ENCODE data around the gene CACNA1C. TPM values are rescaled to one million over a fixed set of nuclear protein-coding genes. Genes with fewer than 3 reads are reported as not detected.
A peak's percentile ranks its signal among the peaks of the same experiment; 100 is the strongest.

Gene CACNA1C
- total RNA-seq, 4 donors from 2014 or later: 9.7 to 42.1 (median 18.1) TPM

GRCh38 chr12:2593045-2593444 is 540.3 kb downstream of the CACNA1C start:
- no peaks in the 10 kb centered on the region for H3K4me1 ChIP-seq
- DNase-seq: peak in 1 of 3 donors; percentile 6
- H3K36me3 ChIP-seq: no peaks in the 10 kb centered on the region
- H3K4me3 ChIP-seq: no peak overlapping the region
- no peaks in the 10 kb centered on the region for H3K27me3 ChIP-seq
- H3K9me3 ChIP-seq: no peaks in the 10 kb centered on the region
- TF ChIP-seq POLR2A (IDR thresholded peaks at IDR 0.05) (no peak), CTCF (IDR thresholded peaks at IDR 0.05) (no peak)
- no peak overlapping the region for H3K27ac ChIP-seq

- no peaks in the 10 kb centered on the region for H3K27me3 ChIP-seq
- no peak overlapping the region for H3K27ac ChIP-seq
- no peaks in the 10 kb centered on the region for H3K36me3 ChIP-seq
- H3K4me1 ChIP-seq: no peaks in the 10 kb centered on the region
- H3K9me3 ChIP-seq: no peaks in the 10 kb centered on the region
- no peak overlapping the region for H3K4me3 ChIP-seq
- DNase-seq: no peak
- TF ChIP-seq POLR2A (IDR thresholded peaks at IDR 0.05) (no peak), CTCF (IDR thresholded peaks at IDR 0.05) (no peak)
These were observed 543.7 kb downstream of the CACNA1C start for GRCh38 chr12:2596441-2596840.

DNA sequence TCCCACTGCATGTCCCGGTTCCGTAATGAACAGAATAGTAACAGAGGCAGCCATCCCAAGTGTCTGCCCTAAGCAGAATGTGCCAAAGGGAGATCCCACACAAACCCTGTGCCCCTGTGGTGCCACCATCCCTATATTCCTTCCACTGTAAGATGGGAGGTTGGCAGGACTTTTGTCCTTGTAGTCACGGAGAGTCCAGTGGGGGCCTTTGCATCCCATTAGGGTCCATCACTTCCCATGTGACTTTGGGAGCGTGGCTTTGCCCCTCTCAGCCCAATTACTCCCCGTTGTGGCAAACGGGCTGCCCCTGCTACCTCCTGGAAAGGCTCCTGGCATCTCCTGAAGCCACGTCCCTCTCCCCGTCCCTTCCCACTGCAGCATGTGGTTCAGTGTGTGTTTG is 552.5 kb downstream of the CACNA1C start:
- Histone ChIP-seq H3K9me3 (no peaks in the 10 kb centered on the region), H3K27ac (no peak overlapping the region), H3K4me1 (no peaks in the 10 kb centered on the region), H3K36me3 (no peaks in the 10 kb centered on the region), H3K27me3 (no peaks in the 10 kb centered on the region), H3K4me3 (no peak overlapping the region)
- DNase-seq: no peak
- no peak for TF ChIP-seq CTCF (IDR thresholded peaks at IDR 0.05)

GRCh38 chr12:2606186-2606910 is 553.6 kb downstream of the CACNA1C start:
- Histone ChIP-seq H3K27me3 (no peaks in the 10 kb centered on the region), H3K4me3 (no peak overlapping the region), H3K27ac (no peak overlapping the region), H3K4me1 (no peaks in the 10 kb centered on the region), H3K36me3 (no peaks in the 10 kb centered on the region), H3K9me3 (no peaks in the 10 kb centered on the region)
- no peak for DNase-seq
- no peak for TF ChIP-seq POLR2A (IDR thresholded peaks at IDR 0.05)
- no peak for TF ChIP-seq CTCF (IDR thresholded peaks at IDR 0.05)

- Histone ChIP-seq H3K4me3 (no peak overlapping the region), H3K36me3 (no peaks in the 10 kb centered on the region), H3K27me3 (no peaks in the 10 kb centered on the region), H3K27ac (no peak overlapping the region), H3K4me1 (no peaks in the 10 kb centered on the region), H3K9me3 (no peaks in the 10 kb centered on the region)
- DNase-seq: no peak
- no peak for TF ChIP-seq CTCF (IDR thresholded peaks at IDR 0.05)
- TF ChIP-seq POLR2A (IDR thresholded peaks at IDR 0.05): no peak
These were observed 555.3 kb downstream of the CACNA1C start for GRCh38 chr12:2607881-2608607.
